NCI-H146 treated with DMSO at 0.1 percent for 48 hours (cell line): Measurements from ENCODE around the gene TGFBR3.
A peak's percentile ranks its signal among the peaks of the same experiment; 100 is the strongest.
"Not testable (repeated sequence)": the region's sequence is repeated elsewhere in the genome, so short reads cannot be mapped to it uniquely, and the experiment has no call there.

Experiments used
- DNase-seq: peaks from one replicate; lab custom pipeline; 2025; ENCODE audit not compliant: unreplicated experiment; lab: John Stamatoyannopoulos, UW

Gene TGFBR3

GRCh38 chr1:91884459-91885212, 1.3 kb downstream of the TGFBR3 start:
- DNase-seq = peak; percentile 37

GRCh38 chr1:91883470-91883869, 2.5 kb downstream of the TGFBR3 start:
- no peak for DNase-seq

GRCh38 chr1:91881280-91881679, 4.7 kb downstream of the TGFBR3 start:
- no peak for DNase-seq

GRCh38 chr1:91879733-91880132, 6.2 kb downstream of the TGFBR3 start:
- DNase-seq = no peak

- no peak for DNase-seq
These were observed 8.3 kb downstream of the TGFBR3 start for GRCh38 chr1:91877574-91878208.

- no peak for DNase-seq
These were observed 9.0 kb downstream of the TGFBR3 start for GRCh38 chr1:91876781-91877573.

- DNase-seq = no peak
These were observed 9.9 kb downstream of the TGFBR3 start for GRCh38 chr1:91876040-91876470.

- DNase-seq = no peak
These were observed 11.8 kb downstream of the TGFBR3 start for GRCh38 chr1:91874167-91874566.

- no peak for DNase-seq
These were observed 13.3 kb downstream of the TGFBR3 start for GRCh38 chr1:91872559-91873081.

GRCh38 chr1:91872000-91872399, 14.0 kb downstream of the TGFBR3 start:
- no peak for DNase-seq

GRCh38 chr1:91870322-91870721, 15.6 kb downstream of the TGFBR3 start:
- no peak for DNase-seq

GRCh38 chr1:91866425-91866824, 19.5 kb downstream of the TGFBR3 start:
- no peak for DNase-seq

GRCh38 chr1:91864017-91864700, 21.8 kb downstream of the TGFBR3 start:
- DNase-seq = no peak

- no peak for DNase-seq
These were observed 22.5 kb downstream of the TGFBR3 start for GRCh38 chr1:91863498-91863897.

GRCh38 chr1:91862120-91862519, 23.8 kb downstream of the TGFBR3 start:
- no peak for DNase-seq

- DNase-seq = no peak
These were observed 28.3 kb downstream of the TGFBR3 start for GRCh38 chr1:91857557-91858239.

- no peak for DNase-seq
These were observed 29.0 kb downstream of the TGFBR3 start for GRCh38 chr1:91856996-91857395.

GRCh38 chr1:91854852-91855534, 31.0 kb downstream of the TGFBR3 start:
- DNase-seq = no peak

- DNase-seq = no peak
These were observed 32.6 kb downstream of the TGFBR3 start for GRCh38 chr1:91853397-91853796.

GRCh38 chr1:91852011-91852410, 33.9 kb downstream of the TGFBR3 start:
- not testable (repeated sequence) for DNase-seq
